HG02623 (cell line): ENCODE data around the gene METTL1.
A peak's percentile ranks its signal among the peaks of the same experiment; 100 is the strongest.

Experiments
- ATAC-seq: cut with Tn5 transposase; IDR thresholded peaks from one replicate; pipeline ENCODE4 v1.9.1; 2021; ENCODE audit warnings: moderate library complexity; ENCODE audit not compliant: unreplicated experiment

Gene METTL1

GRCh38 chr12:57755194-57755453, 16.8 kb downstream of the METTL1 start:
- ATAC-seq: no peak

DNA sequence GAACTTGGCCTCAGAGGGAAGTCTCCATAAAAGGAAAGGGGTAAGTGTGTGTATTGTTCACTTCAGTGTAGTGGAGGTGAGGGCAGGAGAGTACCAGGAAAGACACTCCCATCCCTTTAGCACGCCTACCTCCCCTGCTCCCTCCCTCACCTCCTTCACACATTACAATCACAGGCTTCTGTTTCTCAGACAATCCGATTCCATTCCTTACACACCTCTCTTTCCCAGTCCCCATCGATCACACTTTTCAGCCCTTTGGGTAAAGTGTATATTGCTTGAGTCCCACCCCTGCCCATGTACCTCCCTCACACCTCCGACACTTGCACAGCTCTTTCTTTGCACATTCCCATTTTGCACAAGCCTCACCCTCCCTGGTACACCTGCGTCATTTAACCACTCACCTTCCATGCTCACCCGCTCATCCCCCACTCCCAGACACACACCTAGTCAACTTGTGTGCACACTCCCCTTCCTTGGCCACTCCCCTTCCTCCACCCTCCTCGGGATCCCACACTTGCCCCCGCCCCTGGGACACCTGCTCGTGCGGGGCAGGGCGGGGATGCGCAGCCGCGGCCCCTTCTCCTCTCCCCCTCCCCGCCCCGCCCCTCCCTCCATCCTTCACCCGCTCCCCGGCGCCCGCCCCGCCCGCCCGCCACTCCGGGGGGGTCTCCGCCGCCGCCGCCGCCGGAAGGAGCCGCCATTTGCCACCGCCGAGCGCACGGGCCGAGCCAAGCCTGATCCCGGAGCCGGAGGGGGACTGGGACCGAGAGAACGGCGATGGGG, 17.3 kb downstream of the METTL1 start, which contains the start of gene MARCHF9:
MARCHF9 (plus strand) TSS at position 693 of the 783 bp plus-strand sequence. CDS start 426 bp downstream, outside the sequence.
- peak; percentile 33 for ATAC-seq

DNA sequence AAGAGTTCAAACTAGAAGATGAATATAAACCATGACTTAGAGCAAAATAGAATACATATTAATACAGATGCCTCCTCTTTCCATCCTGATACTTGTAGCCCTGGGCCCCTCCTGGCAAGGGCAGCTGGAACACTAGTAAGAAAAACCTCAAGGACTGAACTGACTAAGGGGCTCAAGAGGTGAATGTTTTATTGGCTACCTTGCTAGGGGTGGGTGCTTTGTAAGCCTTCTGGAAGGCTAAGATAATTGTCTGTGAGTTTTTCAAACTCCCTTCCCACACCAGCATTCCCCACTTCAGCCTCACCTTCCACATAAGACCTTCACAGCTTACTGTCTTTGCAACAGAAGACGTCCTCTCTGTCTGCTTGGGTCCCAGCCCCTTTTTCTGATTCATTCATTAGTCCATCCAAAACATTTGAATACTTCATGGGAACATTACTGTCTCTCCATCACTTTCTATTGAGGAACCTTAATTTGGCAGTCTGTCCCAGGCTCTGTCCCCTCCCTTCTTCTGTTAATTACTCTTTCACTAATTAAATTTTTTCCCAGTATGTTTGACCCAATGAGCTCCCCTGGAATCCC, 18.1 kb downstream of the METTL1 start:
- ATAC-seq: no peak

- no peak for ATAC-seq
Measured at GRCh38 chr12:57752668-57753000, 19.3 kb downstream of the METTL1 start.

GRCh38 chr12:57751788-57752667, 19.9 kb downstream of the METTL1 start, which contains the start of gene CDK4:
CDK4 (minus strand) TSS chr12:57752310; CDS start chr12:57751717, 593 bp downstream.
- peak; percentile 66 for ATAC-seq

GRCh38 chr12:57751432-57751787, 20.5 kb downstream of the METTL1 start:
- no peak for ATAC-seq

- no peak for ATAC-seq
Measured at GRCh38 chr12:57750561-57751431, 21.1 kb downstream of the METTL1 start.

DNA sequence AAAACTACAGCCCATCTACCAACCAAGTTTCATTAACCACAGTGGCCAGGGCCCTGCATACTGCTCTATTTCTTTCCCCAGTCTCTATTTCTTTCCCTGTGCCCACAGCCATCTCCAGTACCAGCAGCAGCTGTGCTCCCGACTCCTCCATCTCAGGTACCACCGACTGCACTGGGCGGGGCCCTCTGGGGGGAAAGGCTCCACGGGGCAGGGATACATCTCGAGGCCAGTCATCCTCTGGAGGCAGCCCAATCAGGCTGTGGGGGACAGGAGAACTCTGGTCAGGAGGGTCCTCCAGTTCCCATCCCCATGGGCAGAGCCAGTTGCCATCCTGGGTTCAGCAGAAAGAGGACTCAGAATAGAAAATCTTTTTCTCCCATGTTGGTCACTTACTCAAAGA, 22.8 kb downstream of the METTL1 start:
- ATAC-seq: no peak

DNA sequence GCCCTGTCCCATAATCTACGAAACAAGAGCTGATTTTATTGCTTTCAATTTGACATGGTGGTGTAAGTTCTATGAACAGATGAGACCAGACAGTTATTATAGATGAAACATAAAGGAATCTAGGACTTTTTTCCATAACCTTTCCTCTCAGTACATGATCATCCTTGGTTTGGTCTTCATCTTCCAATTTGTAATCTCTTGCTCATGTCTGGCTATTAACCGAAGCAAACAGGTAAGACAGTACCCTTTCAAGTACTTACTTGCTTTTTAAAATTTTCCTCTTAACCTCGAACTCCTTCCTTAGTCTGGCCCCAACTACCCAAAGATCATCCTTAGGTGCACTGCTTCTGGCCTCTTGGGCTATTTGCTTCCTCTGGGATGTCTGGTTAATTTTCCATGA, 25.9 kb downstream of the METTL1 start:
- ATAC-seq: no peak

GRCh38 chr12:57745485-57745881, 26.4 kb downstream of the METTL1 start:
- no peak for ATAC-seq

GRCh38 chr12:57744777-57745484, 27.0 kb downstream of the METTL1 start, which contains the start of gene TSPAN31:
TSPAN31 (plus strand) TSS chr12:57745039; CDS start chr12:57745155, 116 bp downstream.
- peak; percentile 82 for ATAC-seq

- ATAC-seq: peak; percentile 30
Measured at GRCh38 chr12:57744194-57744776, 27.6 kb downstream of the METTL1 start.

- ATAC-seq: no peak
Measured at GRCh38 chr12:57743769-57744168, 28.1 kb downstream of the METTL1 start.

GRCh38 chr12:57741844-57742738, 29.8 kb downstream of the METTL1 start:
- peak; percentile 44 for ATAC-seq

DNA sequence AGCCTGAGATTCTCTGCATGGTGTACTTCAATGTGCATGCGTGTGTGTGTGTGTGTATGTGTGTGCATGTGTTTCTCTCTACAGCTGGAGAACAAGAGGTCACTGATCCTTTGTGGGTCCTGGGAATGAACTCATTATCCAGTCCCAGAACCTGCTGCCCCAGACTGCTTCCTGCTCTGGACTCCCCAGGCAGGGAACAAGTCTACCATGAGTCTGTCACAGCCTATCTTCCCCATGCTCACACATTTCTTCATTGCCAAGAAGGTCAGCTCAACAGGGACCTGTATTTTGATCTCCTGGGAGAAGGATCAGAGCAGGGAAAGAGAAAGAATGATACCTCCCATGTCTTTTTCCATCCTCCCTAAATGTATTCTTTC, 30.5 kb downstream of the METTL1 start:
- ATAC-seq: no peak

- ATAC-seq: no peak
Measured at GRCh38 chr12:57740656-57741412, 31.1 kb downstream of the METTL1 start.

DNA sequence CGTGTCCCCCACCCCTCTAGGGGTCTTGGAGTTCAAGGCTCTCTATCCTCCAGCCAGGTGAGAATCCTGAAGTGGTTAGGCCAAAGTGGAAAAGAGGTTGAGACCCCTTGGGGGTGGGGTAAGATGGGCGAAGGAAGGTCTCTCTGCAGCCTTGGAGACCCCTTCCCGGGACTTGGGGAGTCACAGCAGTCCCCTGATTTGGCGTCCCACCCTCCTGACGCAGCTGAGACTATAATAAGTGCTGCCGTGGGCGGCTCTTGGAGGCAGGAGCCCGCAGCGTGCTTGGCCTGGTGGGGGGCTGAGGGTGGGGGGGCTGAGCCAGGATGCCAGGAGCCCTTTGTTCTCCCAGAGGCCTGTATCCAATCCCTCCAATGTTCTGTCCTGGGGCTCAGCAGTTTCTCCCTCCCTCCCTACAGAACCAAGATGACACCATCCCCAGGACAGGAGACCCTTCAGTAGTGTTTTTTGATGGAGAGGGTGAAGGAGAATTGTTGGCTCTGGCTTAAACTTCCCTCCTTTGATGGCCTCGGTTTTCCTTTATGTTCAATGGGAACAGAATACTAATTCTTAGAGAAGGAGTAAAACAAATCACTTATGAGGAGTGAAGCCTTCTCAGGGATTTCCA, 31.9 kb downstream of the METTL1 start:
- ATAC-seq: no peak

DNA sequence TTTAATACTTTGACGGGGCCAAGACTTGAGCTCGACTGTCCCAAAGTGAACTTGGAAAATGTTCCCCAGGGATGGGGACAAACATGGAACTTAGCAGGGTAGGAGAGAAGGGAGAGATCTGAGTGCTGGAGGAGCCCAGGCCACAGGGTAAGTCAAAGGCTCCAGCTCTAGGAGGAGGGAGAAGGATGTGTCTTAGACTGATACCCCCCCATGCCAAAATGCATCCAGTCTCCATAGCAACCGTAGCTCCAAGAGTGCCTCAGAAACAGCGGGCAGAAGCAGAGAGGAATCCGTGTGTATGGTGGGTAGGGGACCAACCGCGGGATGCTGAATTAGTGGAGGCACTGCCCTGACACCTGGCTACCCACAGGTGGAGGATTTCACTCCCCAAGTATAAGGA, 32.5 kb downstream of the METTL1 start:
- no peak for ATAC-seq
